DMS53 treated with DMSO at 0.1 percent for 48 hours (cell line): ENCODE results near the gene USP19.

ENCODE experiments used
- DNase-seq: peaks from one replicate; lab custom pipeline; 2025; ENCODE audit not compliant: unreplicated experiment; lab: John Stamatoyannopoulos, UW

The USP19 gene, protein sequence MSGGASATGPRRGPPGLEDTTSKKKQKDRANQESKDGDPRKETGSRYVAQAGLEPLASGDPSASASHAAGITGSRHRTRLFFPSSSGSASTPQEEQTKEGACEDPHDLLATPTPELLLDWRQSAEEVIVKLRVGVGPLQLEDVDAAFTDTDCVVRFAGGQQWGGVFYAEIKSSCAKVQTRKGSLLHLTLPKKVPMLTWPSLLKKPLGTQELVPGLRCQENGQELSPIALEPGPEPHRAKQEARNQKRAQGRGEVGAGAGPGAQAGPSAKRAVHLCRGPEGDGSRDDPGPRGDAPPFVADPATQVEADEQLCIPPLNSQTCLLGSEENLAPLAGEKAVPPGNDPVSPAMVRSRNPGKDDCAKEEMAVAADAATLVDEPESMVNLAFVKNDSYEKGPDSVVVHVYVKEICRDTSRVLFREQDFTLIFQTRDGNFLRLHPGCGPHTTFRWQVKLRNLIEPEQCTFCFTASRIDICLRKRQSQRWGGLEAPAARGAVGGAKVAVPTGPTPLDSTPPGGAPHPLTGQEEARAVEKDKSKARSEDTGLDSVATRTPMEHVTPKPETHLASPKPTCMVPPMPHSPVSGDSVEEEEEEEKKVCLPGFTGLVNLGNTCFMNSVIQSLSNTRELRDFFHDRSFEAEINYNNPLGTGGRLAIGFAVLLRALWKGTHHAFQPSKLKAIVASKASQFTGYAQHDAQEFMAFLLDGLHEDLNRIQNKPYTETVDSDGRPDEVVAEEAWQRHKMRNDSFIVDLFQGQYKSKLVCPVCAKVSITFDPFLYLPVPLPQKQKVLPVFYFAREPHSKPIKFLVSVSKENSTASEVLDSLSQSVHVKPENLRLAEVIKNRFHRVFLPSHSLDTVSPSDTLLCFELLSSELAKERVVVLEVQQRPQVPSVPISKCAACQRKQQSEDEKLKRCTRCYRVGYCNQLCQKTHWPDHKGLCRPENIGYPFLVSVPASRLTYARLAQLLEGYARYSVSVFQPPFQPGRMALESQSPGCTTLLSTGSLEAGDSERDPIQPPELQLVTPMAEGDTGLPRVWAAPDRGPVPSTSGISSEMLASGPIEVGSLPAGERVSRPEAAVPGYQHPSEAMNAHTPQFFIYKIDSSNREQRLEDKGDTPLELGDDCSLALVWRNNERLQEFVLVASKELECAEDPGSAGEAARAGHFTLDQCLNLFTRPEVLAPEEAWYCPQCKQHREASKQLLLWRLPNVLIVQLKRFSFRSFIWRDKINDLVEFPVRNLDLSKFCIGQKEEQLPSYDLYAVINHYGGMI (N-terminal part only)

GRCh38 chr3:49120438-49121131 is at the start of gene USP19:
TSS of gene USP19 (minus strand) at chr3:49120823. CDS start at chr3:49119145, 1,678 bp downstream.
- DNase-seq: peak; percentile 38

DNA sequence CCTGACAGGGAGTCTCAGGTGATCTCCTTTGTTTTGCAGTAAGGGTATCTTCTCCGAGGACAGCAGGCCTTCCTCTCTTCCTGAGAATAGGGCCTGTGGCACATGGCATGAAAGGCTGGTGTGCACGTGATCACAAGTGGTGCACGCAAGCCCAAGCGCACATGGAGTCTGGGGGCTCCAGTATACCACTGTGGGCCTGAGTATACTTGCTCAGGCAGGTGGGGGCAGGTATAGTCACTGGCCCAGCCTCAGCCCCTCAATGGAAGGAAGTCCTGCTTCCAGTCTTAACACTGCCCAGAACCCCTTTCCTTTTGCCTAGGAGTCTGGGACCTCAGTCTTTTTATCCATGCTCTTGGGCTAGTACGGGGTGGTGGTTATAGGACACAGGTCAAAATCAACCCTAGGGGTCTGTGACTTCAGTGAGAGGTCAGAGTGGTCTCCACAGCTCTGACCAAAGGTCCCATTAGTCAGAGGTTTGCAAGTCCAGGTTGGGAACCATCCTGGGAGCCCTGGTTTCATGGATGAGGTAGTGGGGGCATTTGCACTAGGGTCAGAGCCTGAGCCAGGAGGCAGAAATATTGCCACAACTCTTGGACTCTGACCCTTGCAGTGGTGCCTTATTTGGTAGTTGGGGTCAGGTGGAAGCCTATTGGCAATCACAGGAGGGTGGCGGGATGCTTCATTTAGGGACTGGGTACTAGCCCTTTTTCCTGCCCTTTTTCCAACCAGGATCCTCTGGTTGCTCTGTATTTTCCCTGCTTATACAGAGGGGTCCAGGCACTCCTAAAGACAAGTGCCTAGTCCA is 46.3 kb upstream of the USP19 start:
- no peak for DNase-seq

DNA sequence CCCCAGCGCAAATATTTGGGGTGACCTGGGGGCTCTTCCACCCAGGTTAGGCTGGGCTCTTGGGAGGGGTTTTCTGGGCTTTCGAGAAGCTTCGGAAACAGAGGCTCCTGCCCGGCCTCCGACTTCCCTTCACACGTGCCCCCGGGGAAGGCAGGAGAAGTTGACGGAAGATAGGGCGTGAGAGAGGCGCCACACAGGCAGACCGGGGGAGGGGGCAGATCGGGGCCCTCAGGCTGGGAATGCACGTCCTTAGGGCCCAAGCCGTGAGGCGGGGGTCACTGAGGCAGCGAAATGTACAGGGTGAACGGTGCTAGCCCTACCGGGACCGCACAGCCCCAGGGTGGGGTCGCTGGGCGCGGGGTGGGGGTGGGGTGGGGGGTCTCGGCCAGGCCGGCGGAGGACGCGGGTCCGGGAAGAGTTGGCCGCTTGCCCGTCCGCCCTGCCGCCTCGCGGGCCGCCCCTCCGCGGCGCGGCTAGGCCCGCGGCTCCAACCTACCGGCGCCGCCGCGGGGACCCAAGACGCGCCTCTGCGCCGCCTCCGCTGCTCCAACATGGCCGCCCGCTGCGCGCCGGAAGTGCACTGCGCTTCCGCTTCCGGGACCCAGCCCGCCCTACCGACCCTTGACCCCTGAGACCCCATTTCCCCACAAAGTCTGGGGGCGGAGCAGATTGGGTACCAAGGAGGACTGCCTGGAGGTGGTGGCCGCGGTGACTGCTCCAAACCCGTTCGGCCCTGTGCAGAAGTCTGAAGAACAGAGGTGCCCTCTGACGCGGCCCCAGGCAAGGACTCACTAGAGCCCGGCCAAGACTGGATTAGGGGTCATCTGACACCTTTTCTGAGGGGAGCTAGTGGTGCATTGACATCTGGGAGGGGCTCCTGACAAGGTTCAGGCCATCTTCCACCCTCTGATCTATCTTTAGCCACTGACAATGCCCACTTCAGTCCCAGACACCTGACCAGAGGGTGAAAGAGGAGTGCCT is 45.4 kb upstream of the USP19 start, which contains the start of gene CCDC71:
TSS of gene CCDC71 (minus strand) at position 561 of the 981 bp plus-strand sequence. CDS start 2,123 bp downstream, outside the sequence.
- DNase-seq: no peak

DNA sequence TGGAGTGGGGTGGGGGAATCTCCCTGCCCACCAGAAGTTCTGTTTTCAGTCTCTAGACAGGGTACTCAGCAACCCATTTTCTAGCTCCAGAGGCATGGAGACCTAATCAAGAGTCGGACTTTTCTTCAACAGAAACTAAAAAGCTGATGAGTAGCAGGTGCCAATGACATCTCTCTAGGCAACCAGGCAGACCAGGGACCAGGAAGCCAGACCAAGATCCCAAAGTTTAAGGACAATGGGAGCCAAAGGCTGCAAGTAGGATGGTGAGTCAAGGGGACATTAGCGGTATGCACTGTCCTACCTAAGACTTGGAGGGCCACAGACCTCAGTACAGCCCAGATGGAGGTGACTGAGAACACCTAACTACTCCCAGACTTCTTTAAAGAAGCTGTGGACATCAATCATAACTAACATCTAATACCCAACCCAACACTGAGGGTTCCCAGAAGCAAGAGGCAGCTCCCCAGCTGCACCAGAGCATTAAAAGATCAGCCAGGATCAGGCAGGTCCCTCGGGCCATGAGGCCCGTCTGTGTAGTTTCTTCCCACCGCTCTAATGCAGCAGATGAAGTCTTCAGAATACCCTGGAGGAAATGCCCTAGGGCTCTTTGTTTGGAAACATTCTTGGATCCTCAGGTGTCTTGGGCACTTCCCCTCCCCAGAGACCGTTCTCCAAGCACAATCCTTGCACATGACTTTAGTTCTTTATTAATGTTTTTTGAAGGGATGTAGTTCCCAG is 44.5 kb upstream of the USP19 start:
- DNase-seq: no peak

GRCh38 chr3:49163609-49164008 is 43.0 kb upstream of the USP19 start:
- no peak for DNase-seq

- DNase-seq: no peak
Observed at GRCh38 chr3:49162751-49163419, 42.3 kb upstream of the USP19 start.

DNA sequence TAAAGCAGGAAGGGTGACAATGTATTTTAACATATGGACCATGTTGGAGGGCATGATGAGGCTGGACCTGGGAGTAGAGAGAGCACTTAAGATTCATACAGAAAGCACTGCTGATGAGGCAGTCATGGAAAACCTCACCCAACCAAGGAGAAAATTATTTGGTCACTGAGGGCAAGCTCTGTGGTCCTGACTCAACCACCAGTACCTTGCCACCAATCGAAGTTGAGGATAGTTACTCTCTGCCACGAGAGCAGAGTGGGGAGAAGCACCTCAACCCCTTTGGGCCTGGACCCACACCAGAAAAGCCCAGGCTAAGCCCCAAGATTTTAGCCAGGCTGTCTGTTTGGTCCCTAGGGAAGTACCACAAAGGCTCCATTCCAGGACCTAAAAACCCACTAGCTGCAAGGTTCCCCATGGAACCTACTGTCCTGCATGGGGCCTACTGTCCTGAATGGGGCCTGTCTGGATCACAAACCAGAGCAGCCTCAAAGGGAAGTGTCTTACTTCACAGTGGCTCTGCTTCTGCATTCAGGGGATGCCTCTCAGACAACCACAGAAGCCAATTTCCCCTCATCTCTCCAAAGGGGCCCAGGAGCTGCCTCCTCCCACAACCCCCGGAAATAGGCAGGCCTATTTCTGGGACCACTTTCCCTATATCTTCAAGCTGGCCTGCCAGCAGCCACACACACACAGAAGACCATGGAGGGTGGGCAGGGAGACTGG is 41.3 kb upstream of the USP19 start:
- no peak for DNase-seq

GRCh38 chr3:49161197-49161596 is 40.6 kb upstream of the USP19 start:
- no peak for DNase-seq

DNA sequence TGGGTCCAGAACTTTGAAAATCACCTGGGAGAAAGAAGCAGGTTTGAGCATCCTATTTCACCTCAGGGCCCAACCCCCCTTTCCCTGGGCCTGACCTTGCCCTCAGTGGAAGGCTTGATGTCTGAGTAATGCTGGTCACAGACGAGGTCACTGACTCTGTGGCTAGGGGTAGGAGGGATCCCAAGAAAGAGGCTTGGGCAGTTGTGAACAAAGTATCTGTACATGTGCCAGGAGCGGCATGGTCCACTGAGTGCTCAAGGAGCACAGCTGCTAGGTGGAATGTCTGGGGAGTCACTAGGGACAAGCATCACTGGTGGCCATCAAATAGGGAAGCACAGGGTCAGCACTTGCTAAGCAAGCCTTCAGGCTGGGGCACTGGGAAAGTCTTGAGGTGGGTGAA is 38.2 kb upstream of the USP19 start:
- DNase-seq: no peak

DNA sequence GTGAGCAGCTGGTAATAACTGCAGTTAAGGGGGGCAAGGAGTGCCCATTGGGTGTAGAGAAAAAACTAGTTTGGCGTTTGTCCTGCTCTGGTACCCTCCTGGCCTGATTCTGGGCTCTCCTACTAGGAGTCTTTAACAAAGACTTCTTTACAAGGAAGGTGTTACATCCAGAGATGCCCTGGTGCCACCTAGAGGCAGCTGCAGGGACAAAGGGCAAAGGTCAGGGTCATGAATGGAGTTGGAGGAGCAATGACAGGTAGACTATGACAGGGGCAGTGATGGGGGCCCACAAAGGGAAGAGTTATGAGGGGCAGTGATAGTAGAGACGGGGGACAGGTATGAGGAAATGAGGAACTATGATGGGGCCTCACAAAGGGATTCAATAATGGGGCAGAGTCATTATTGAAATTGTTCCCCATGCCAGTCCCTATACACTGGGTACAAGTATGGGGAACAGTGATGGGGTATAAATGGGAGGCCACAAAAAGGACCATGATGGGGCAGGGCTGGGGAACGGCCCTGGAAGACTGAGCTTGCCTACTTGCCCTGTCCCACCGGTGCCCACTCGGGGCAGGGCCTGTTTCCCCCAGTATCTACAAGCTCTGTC is 37.6 kb upstream of the USP19 start:
- DNase-seq: no peak

- no peak for DNase-seq
Observed at GRCh38 chr3:49157289-49157688, 36.7 kb upstream of the USP19 start.

- no peak for DNase-seq
Observed at GRCh38 chr3:49153349-49153912, 32.8 kb upstream of the USP19 start.

DNA sequence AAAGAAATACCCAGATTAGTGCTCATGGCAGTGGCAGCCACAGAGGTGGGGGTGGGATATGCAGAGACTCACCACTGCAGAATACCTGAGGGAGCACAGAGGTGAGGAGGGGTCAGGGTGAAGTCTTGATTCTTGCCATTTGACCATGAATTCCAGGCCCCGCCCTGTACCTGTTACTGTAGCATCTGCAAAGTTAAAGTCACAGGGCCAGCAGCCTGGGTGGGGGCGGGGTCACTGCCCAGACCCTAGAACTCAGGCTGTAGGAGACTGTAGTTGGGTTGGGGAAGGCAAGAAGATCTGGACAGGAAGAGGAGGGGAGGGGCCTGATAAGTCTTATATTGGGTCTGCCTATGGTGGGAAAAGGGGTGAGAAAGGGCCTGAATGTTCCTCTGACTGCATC is 31.0 kb upstream of the USP19 start:
- no peak for DNase-seq

DNA sequence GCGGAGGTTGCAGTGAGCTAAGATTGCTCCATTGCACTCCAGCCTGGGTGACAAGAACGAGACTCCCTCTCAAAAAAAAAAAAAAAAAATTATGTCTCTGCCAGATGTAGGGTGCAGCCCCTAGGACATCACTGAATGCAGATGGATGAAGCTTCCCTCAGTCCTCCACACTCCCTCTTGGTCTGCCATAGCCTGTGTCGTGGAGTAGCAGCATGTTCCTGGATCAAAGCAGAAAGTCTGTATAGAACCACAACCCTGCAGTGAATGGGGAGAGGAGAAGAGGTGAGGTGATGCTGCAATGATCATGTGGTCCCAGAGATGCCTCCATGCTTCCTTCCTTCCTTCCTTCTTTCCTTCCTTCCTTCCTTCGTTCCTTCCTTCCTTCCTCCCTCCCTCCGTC is 27.5 kb upstream of the USP19 start:
- DNase-seq: no peak

DNA sequence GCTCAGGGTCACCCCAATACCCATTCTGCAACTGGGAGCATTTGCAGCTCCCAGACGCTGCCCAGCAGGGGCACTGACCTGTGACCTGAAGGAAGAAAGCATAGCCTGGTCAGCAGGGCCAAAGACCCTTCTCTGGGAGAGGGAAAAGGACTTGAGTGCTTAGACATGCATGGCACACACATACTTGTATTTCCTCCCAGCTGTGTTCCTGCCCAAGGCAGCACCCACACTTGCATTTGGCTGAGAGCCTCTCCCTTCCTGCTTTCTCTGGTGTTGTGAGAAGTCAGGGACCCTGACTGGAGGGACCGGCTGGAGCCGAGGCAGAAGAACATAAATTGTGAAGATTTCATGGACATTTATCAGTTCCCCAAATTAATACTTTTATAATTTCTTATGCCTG is 19.5 kb upstream of the USP19 start:
- no peak for DNase-seq

DNA sequence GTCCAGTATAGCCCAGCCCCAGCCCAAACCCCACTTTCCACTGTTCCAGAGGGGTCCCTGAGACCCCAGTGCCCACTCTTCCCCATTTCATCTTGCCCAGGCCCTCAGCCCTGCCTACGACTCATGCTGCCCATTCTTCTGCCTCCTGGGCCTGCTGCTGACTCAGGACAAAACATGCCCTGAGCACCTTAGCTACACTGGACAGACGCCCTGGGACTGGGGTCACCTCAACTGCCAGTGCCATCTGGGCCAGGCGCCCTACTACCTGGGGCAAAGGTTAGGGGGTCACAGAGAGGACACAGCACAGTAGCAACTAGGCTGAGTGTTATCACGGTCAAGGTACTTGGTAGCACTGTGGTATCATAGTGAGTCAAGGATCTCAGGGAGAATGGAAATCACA is 14.9 kb upstream of the USP19 start:
- no peak for DNase-seq
